Prostate gland (tissue), 2 donors: ENCODE data around the gene SND1. TPM values are rescaled to one million over a fixed set of nuclear protein-coding genes. Genes with fewer than 3 reads are reported as not detected.

ENCODE experiments used
- DNase-seq: peaks from one replicate; pipeline ENCODE4 v3.0.0-alpha.2; 2019; ENCODE audit warnings: low spot score
- H3K27ac ChIP-seq, 2 donors: fragments of 200-600 bp; sonication (generic); 2 replicates each; pipeline ENCODE4 v1.5.1; 2017 to 2019
- H3K27me3 ChIP-seq: fragments of 200-600 bp; sonication (generic); replicated peaks from 2 replicates; pipeline ENCODE4 v1.5.1; 2019; ENCODE audit not compliant: insufficient read depth
- H3K36me3 ChIP-seq, 2 donors: fragments of 200-600 bp; sonication (generic); 1 replicate in 1 of 2; 2 replicates in 1 of 2; pipeline versions ENCODE4 v1.5.1 to v1.8.1; 2017 to 2019
- H3K4me1 ChIP-seq: fragments of 200-600 bp; sonication (generic); replicated peaks from 2 replicates; pipeline ENCODE4 v1.5.1; 2019
- H3K4me3 ChIP-seq, 2 donors: fragments of 200-600 bp; sonication (generic); 2 replicates each; pipeline ENCODE4 v1.5.1; 2017 to 2019
- H3K9me3 ChIP-seq: fragments of 200-600 bp; sonication (generic); 2 replicates; pipeline ENCODE4 v1.5.1; 2017
- CTCF ChIP-seq, 4 experiments: fragments of 200-600 bp in 2 of 4; fragments of 450-650 bp in 2 of 4; sonication (generic) in 2 of 4; IDR thresholded peaks; 1 replicate in 3 of 4; 2 replicates in 1 of 4; pipeline ENCODE4 v1.5.1; 2016 to 2019; ENCODE audit warnings: antibody characterized with exemption in 4 of 4, mild to moderate bottlenecking in 2 of 4, moderate library complexity in 2 of 4
- POLR2A ChIP-seq: fragments of 450-650 bp; IDR thresholded peaks from one replicate; pipeline ENCODE4 v1.6.1; 2016; ENCODE audit warnings: antibody characterized with exemption, mild to moderate bottlenecking
- POLR2AphosphoS5 ChIP-seq: sonication (generic); formaldehyde crosslinking; IDR thresholded peaks from one replicate; pipeline ENCODE4 v1.6.1; 2017; ENCODE audit warnings: antibody characterized with exemption
- WGBS: methylation state at CpG from one replicate; pipeline ENCODE4 v1.1.5; 2018; 5-methylcytosine and 5-hydroxymethylcytosine counted together
- intact Hi-C: fragments of 100-400 bp; cut with DNase I; formaldehyde crosslinking; loops from one replicate; pipeline ENCODE4 v1.14.2; 2022
- total RNA-seq, 2 donors: library from RNA; depleted of rRNA; stranded (reverse); fragments of >200 nt; gene quantifications; one replicate each; pipeline ENCODE4 v1.1.0, GENCODE V29; 2016

SND1 gene
- total RNA-seq, 2 donors from 2014 or later = 175 to 190 TPM

- 67% methylated on average over 2 of the region's 2 CpGs for WGBS
- Histone ChIP-seq H3K4me1 (no peaks in the 10 kb centered on the region), H3K27ac (no peak overlapping the region), H3K4me3 (no peak overlapping the region), H3K9me3 (no peaks in the 10 kb centered on the region), H3K27me3 (no peaks in the 10 kb centered on the region), H3K36me3 (no peaks in the 10 kb centered on the region)
- TF ChIP-seq POLR2A = no peak
- no peak for TF ChIP-seq CTCF (IDR thresholded peaks at IDR 0.05)
- TF ChIP-seq POLR2AphosphoS5 = no peak
- intact Hi-C loops = no loop called here
- no peak for DNase-seq
These were observed 315.3 kb downstream of the SND1 start for GRCh38 chr7:127967281-127967680.

GRCh38 chr7:127968547-127968946 is 316.6 kb downstream of the SND1 start:
- no peaks in the 10 kb centered on the region for H3K9me3 ChIP-seq
- WGBS = 67% methylated on average over 2 of the region's 2 CpGs
- no peak for DNase-seq
- H3K36me3 ChIP-seq = no peaks in the 10 kb centered on the region
- TF ChIP-seq CTCF (IDR thresholded peaks at IDR 0.05) (no peak), POLR2AphosphoS5 (no peak)
- no peaks in the 10 kb centered on the region for H3K27me3 ChIP-seq
- intact Hi-C loops = no loop called here
- H3K4me3 ChIP-seq = no peak overlapping the region
- no peaks in the 10 kb centered on the region for H3K4me1 ChIP-seq
- no peak overlapping the region for H3K27ac ChIP-seq

- intact Hi-C loops = no loop called here
- H3K9me3 ChIP-seq = no peaks in the 10 kb centered on the region
- TF ChIP-seq POLR2A = no peak
- TF ChIP-seq CTCF (IDR thresholded peaks at IDR 0.05) = no peak
- no peak for TF ChIP-seq POLR2AphosphoS5
- no peak overlapping the region for H3K4me3 ChIP-seq
- H3K27me3 ChIP-seq = no peaks in the 10 kb centered on the region
- no peak for DNase-seq
- H3K27ac ChIP-seq = no peak overlapping the region
- no peaks in the 10 kb centered on the region for H3K4me1 ChIP-seq
- H3K36me3 ChIP-seq = no peaks in the 10 kb centered on the region
These were observed 321.8 kb downstream of the SND1 start for GRCh38 chr7:127973832-127974231.

- H3K4me1 ChIP-seq = no peaks in the 10 kb centered on the region
- TF ChIP-seq POLR2A (no peak), POLR2AphosphoS5 (no peak), CTCF (IDR thresholded peaks at IDR 0.05) (no peak)
- no peaks in the 10 kb centered on the region for H3K36me3 ChIP-seq
- no peaks in the 10 kb centered on the region for H3K9me3 ChIP-seq
- no peak overlapping the region for H3K4me3 ChIP-seq
- WGBS = 85% methylated on average over 5 of the region's 5 CpGs
- no peak for DNase-seq
- H3K27ac ChIP-seq = no peak overlapping the region
- H3K27me3 ChIP-seq = no peaks in the 10 kb centered on the region
- intact Hi-C loops = no loop called here
These were observed 322.5 kb downstream of the SND1 start for GRCh38 chr7:127974446-127975035.

- DNase-seq = no peak
- WGBS = 78% methylated on average over 6 of the region's 6 CpGs
- intact Hi-C loops = no loop called here
These were observed 324.2 kb downstream of the SND1 start for GRCh38 chr7:127976056-127976737.

More at GRCh38 chr7:127976056-127976737, 324.2 kb downstream of the SND1 start:
- H3K27me3 ChIP-seq = no peaks in the 10 kb centered on the region
- H3K9me3 ChIP-seq = no peaks in the 10 kb centered on the region
- no peak overlapping the region for H3K27ac ChIP-seq
- TF ChIP-seq POLR2AphosphoS5 (no peak), POLR2A (no peak), CTCF (IDR thresholded peaks at IDR 0.05) (no peak)
- no peaks in the 10 kb centered on the region for H3K36me3 ChIP-seq
- no peak overlapping the region for H3K4me3 ChIP-seq
- no peaks in the 10 kb centered on the region for H3K4me1 ChIP-seq
